ENCODE measurements around the gene UBTD1. TPM values are rescaled to one million over a fixed set of nuclear protein-coding genes. Genes with fewer than 3 reads are reported as not detected.

UBTD1 gene
- polyA plus RNA-seq, 1 donor from 2014 or later = 3.3 TPM

- H4K20me1 ChIP-seq (ENCODE audit: insufficient read depth) = no peaks in the 10 kb centered on the region
- H3K9me2 ChIP-seq (ENCODE audit: insufficient read depth, low read length) = no peaks in the 10 kb centered on the region
- no peak overlapping the region for H3K27ac ChIP-seq (ENCODE audit: low read length)
- H3K27me3 ChIP-seq (ENCODE audit: insufficient read depth, low read depth, low read length) = no peaks in the 10 kb centered on the region
- TF ChIP-seq EZH2 (IDR thresholded peaks at IDR 0.05; ENCODE audit: borderline replicate concordance, insufficient read depth, low read length, poor library complexity, severe bottlenecking) (no peak), REST (IDR thresholded peaks at IDR 0.05; ENCODE audit: borderline replicate concordance) (no peak), EP300 (conservative IDR thresholded peaks at IDR 0.05; ENCODE audit: poor library complexity, severe bottlenecking) (no peak)
- peaks cover 18% of the 10 kb centered on the region for H3K79me2 ChIP-seq (replicated peaks; ENCODE audit: insufficient read depth, low read length)
- no peak overlapping the region for H3K9ac ChIP-seq (ENCODE audit: low read length)
- H3F3A ChIP-seq (ENCODE audit: insufficient read depth, low read length, poor library complexity, severe bottlenecking) = no peaks in the 10 kb centered on the region
- H2AFZ ChIP-seq (ENCODE audit: low read depth, low read length) = no peak overlapping the region
- no peak overlapping the region for H3K4me2 ChIP-seq (ENCODE audit: low read length)
- no peak overlapping the region for H3K4me3 ChIP-seq (ENCODE audit: low read length)
- H3K9me3 ChIP-seq (ENCODE audit: low read length) = no peaks in the 10 kb centered on the region
- no peaks in the 10 kb centered on the region for H3K36me3 ChIP-seq (ENCODE audit: insufficient read depth, low read length)
These were observed 13.0 kb upstream of the UBTD1 start for GRCh38 chr10:97485647-97486281.

GRCh38 chr10:97490592-97490991 lies 8.1 kb upstream of the UBTD1 start:
- Histone ChIP-seq H2AFZ (ENCODE audit: low read depth, low read length) (no peak overlapping the region), H3K9ac (ENCODE audit: low read length) (no peak overlapping the region), H3K9me2 (ENCODE audit: insufficient read depth, low read length) (no peaks in the 10 kb centered on the region), H3K79me2 (replicated peaks; ENCODE audit: insufficient read depth, low read length) (peaks cover 41% of the 10 kb centered on the region), H4K20me1 (ENCODE audit: insufficient read depth) (no peaks in the 10 kb centered on the region), H3F3A (ENCODE audit: insufficient read depth, low read length, poor library complexity, severe bottlenecking) (no peaks in the 10 kb centered on the region), H3K27ac (ENCODE audit: low read length) (no peak overlapping the region), H3K36me3 (ENCODE audit: insufficient read depth, low read length) (no peaks in the 10 kb centered on the region), H3K4me3 (ENCODE audit: low read length) (no peak overlapping the region), H3K9me3 (ENCODE audit: low read length) (no peaks in the 10 kb centered on the region), H3K27me3 (ENCODE audit: insufficient read depth, low read depth, low read length) (no peaks in the 10 kb centered on the region), H3K4me2 (ENCODE audit: low read length) (no peak overlapping the region)
- TF ChIP-seq POLR2AphosphoS5 (IDR thresholded peaks at IDR 0.05) (no peak), REST (IDR thresholded peaks at IDR 0.05; ENCODE audit: borderline replicate concordance) (no peak), TAF1 (IDR thresholded peaks at IDR 0.05; ENCODE audit: low read depth) (no peak), EP300 (conservative IDR thresholded peaks at IDR 0.05; ENCODE audit: poor library complexity, severe bottlenecking) (no peak), CTCF (IDR thresholded peaks at IDR 0.05; ENCODE audit: poor library complexity, severe bottlenecking) (no peak), RAD21 (conservative IDR thresholded peaks at IDR 0.05) (no peak), SMC3 (conservative IDR thresholded peaks at IDR 0.05; ENCODE audit: poor library complexity) (no peak), MXI1 (conservative IDR thresholded peaks at IDR 0.05; ENCODE audit: poor library complexity, severe bottlenecking) (no peak), EZH2 (IDR thresholded peaks at IDR 0.05; ENCODE audit: borderline replicate concordance, insufficient read depth, low read length, poor library complexity, severe bottlenecking) (no peak)

Data from neural cell (in vitro differentiated cells).